ENCODE measurements around the gene ZMIZ2.
"Not testable (repeated sequence)": the region's sequence is repeated elsewhere in the genome, so short reads cannot be mapped to it uniquely, and the experiment has no call there.

The ZMIZ2 gene

GRCh38 chr7:44729949-44730590, 18.6 kb upstream of the ZMIZ2 start:
- no peak for DNase-seq (ENCODE audit: low read depth)

GRCh38 chr7:44732971-44733370, 15.7 kb upstream of the ZMIZ2 start:
- not testable (repeated sequence) for DNase-seq (ENCODE audit: low read depth)

- peak; percentile 87 for DNase-seq (ENCODE audit: low read depth)
Observed at GRCh38 chr7:44733708-44734481, 14.8 kb upstream of the ZMIZ2 start.

- peak; percentile 100 for DNase-seq (ENCODE audit: low read depth)
Observed at GRCh38 chr7:44735403-44736165, 13.1 kb upstream of the ZMIZ2 start.

GRCh38 chr7:44736896-44737295, 11.8 kb upstream of the ZMIZ2 start:
- DNase-seq (ENCODE audit: low read depth): no peak

GRCh38 chr7:44738051-44738723, 10.5 kb upstream of the ZMIZ2 start:
- DNase-seq (ENCODE audit: low read depth): no peak

- DNase-seq (ENCODE audit: low read depth): no peak
Observed at GRCh38 chr7:44738876-44739665, 9.6 kb upstream of the ZMIZ2 start.

- DNase-seq (ENCODE audit: low read depth): no peak
Observed at GRCh38 chr7:44740055-44740454, 8.6 kb upstream of the ZMIZ2 start.

- no peak for DNase-seq (ENCODE audit: low read depth)
Observed at GRCh38 chr7:44743750-44744149, 4.9 kb upstream of the ZMIZ2 start.

- no peak for DNase-seq (ENCODE audit: low read depth)
Observed at GRCh38 chr7:44748948-44749731, 493 bp downstream of the ZMIZ2 start.

- DNase-seq (ENCODE audit: low read depth): no peak
Observed at GRCh38 chr7:44749992-44750391, 1.3 kb downstream of the ZMIZ2 start.

GRCh38 chr7:44750424-44750823, 1.8 kb downstream of the ZMIZ2 start:
- no peak for DNase-seq (ENCODE audit: low read depth)

- no peak for DNase-seq (ENCODE audit: low read depth)
Observed at GRCh38 chr7:44750921-44751571, 2.4 kb downstream of the ZMIZ2 start.

- DNase-seq (ENCODE audit: low read depth): no peak
Observed at GRCh38 chr7:44752822-44753221, 4.2 kb downstream of the ZMIZ2 start.

GRCh38 chr7:44754802-44755697, 6.4 kb downstream of the ZMIZ2 start:
- no peak for DNase-seq (ENCODE audit: low read depth)

- no peak for DNase-seq (ENCODE audit: low read depth)
Observed at GRCh38 chr7:44755698-44756627, 7.3 kb downstream of the ZMIZ2 start.

GRCh38 chr7:44756904-44757303, 8.3 kb downstream of the ZMIZ2 start:
- DNase-seq (ENCODE audit: low read depth): no peak

GRCh38 chr7:44757311-44757710, 8.7 kb downstream of the ZMIZ2 start:
- no peak for DNase-seq (ENCODE audit: low read depth)
